Gastrocnemius medialis (tissue), 4 donors: ENCODE results near the gene TRAPPC2L. TPM values are rescaled to one million over a fixed set of nuclear protein-coding genes. Genes with fewer than 3 reads are reported as not detected.

Experiments
- ATAC-seq, 2 donors: fragments of 150-250 bp; one replicate each; pipeline ENCODE4 v1.9.1; 2016
- DNase-seq, 2 donors: peaks; one replicate each; pipeline ENCODE4 v3.0.0-alpha.2; 2019
- H3K27ac ChIP-seq, 4 donors: fragments of 200-600 bp; sonication (generic); 1 replicate in 1 of 4; 2 replicates in 3 of 4; pipeline ENCODE4 v1.5.1; 2016 to 2018; ENCODE audit warnings: mild to moderate bottlenecking in 2 of 4, moderate library complexity in 1 of 4
- H3K27me3 ChIP-seq, 3 donors: fragments of 200-600 bp; sonication (generic) in 2 of 3; 1 replicate in 1 of 3; 2 replicates in 2 of 3; pipeline versions ENCODE4 v1.5.1 to v1.6.0; 2016 to 2019; ENCODE audit warnings: mild to moderate bottlenecking in 1 of 3, moderate library complexity in 1 of 3
- H3K36me3 ChIP-seq, 2 donors: fragments of 200-600 bp; sonication (generic) in 1 of 2; one replicate each; pipeline ENCODE4 v1.5.1; 2017 to 2018
- H3K4me1 ChIP-seq, 2 donors: fragments of 200-600 bp; sonication (generic) in 1 of 2; one replicate each; pipeline ENCODE4 v1.5.1; 2016 to 2017; ENCODE audit warnings: mild to moderate bottlenecking in 2 of 2
- H3K4me3 ChIP-seq, 4 donors: fragments of 200-600 bp; sonication (generic) in 3 of 4; 1 replicate in 1 of 4; 2 replicates in 3 of 4; pipeline ENCODE4 v1.5.1; 2016 to 2019; ENCODE audit warnings: mild to moderate bottlenecking in 2 of 4
- H3K9me3 ChIP-seq, 3 donors: fragments of 200-600 bp; sonication (generic) in 2 of 3; 1 replicate in 1 of 3; 2 replicates in 2 of 3; pipeline ENCODE4 v1.5.1; 2016 to 2019
- POLR2A ChIP-seq, 2 donors: fragments of 450-650 bp; IDR thresholded peaks; one replicate each; pipeline ENCODE4 v1.6.1; 2017; ENCODE audit warnings: antibody characterized with exemption in 2 of 2, mild to moderate bottlenecking in 2 of 2, moderate library complexity in 2 of 2
- in situ Hi-C, 4 donors: fragments of 200-750 bp; cut with MboI; loops; one replicate each; pipeline versions ENCODE4 v1.15.0 to v1.8.0; 2017; ENCODE audit warnings: low sequenced_read_pairs in 4 of 4
- intact Hi-C: fragments of 100-400 bp; cut with DNase I; formaldehyde crosslinking; loops from one replicate; pipeline ENCODE4 v1.15.1; 2023; ENCODE audit warnings: low total_unique reads
- total RNA-seq, 4 donors: library from RNA; depleted of rRNA; stranded (reverse); fragments of >200 nt; gene quantifications; one replicate each; pipeline versions ENCODE4 v1.1.0 to v1.2.3, GENCODE V29; 2016
- TF ChIP-seq, protein P1 (sequence below), 5 experiments: fragments of 450-650 bp in 3 of 5; fragments of 200-600 bp in 2 of 5; sonication (generic) in 2 of 5; IDR thresholded peaks in 4 of 5; conservative IDR thresholded peaks in 1 of 5; 1 replicate in 4 of 5; 2 replicates in 1 of 5; pipeline ENCODE4 v1.5.1; 2016 to 2019; ENCODE audit warnings: antibody characterized with exemption in 5 of 5, mild to moderate bottlenecking in 3 of 5, moderate library complexity in 3 of 5

The TRAPPC2L gene
- total RNA-seq, 4 donors from 2014 or later, result 17.8 to 27.9 (median 20.5) TPM

DNA sequence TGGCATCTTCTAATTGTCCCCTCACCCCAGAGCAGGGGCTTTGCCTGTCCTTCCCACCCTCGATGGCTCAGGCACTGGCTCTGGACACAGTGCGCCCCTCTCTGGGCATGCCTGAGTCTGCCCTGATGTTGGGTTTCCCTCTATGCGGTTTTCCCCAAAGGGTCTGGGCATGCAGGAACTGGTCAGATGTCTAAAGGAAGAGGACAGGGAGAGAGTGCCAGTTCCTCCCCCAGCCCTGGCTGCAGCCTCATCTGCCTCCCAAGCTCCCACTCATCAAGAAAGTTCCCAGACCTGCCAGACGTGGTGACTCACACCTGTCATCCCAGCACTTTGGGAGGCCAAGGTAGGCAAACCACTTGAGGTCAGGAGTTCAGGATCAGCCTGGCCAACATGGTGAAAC is 50.8 kb downstream of the TRAPPC2L start:
- no peak for ATAC-seq
- intact Hi-C loops (loop anchor here (10.0 kb wide), 1 partner anchor 53 kb away; the partner anchor contains the start of genes GALNS and TRAPPC2L), in situ Hi-C loops (no loop called here)
- Histone ChIP-seq H3K4me1 (peaks cover 11 to 27% of the 10 kb centered on the region in 2 donors), H3K9me3 (no peaks in the 10 kb centered on the region), H3K36me3 (no peaks in the 10 kb centered on the region), H3K27me3 (no peaks in the 10 kb centered on the region), H3K27ac (peak overlapping the region in 3 of 4 donors; percentile 8 to 58 (median 38)), H3K4me3 (no peak overlapping the region)
- TF ChIP-seq, protein P1, sequence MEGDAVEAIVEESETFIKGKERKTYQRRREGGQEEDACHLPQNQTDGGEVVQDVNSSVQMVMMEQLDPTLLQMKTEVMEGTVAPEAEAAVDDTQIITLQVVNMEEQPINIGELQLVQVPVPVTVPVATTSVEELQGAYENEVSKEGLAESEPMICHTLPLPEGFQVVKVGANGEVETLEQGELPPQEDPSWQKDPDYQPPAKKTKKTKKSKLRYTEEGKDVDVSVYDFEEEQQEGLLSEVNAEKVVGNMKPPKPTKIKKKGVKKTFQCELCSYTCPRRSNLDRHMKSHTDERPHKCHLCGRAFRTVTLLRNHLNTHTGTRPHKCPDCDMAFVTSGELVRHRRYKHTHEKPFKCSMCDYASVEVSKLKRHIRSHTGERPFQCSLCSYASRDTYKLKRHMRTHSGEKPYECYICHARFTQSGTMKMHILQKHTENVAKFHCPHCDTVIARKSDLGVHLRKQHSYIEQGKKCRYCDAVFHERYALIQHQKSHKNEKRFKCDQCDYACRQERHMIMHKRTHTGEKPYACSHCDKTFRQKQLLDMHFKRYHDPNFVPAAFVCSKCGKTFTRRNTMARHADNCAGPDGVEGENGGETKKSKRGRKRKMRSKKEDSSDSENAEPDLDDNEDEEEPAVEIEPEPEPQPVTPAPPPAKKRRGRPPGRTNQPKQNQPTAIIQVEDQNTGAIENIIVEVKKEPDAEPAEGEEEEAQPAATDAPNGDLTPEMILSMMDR (IDR thresholded peaks at IDR 0.05 in 4 of 5, conservative IDR thresholded peaks at IDR 0.05 in 1 of 5), result no peak
- no peak for TF ChIP-seq POLR2A (IDR thresholded peaks at IDR 0.05)
- no peak for DNase-seq

DNA sequence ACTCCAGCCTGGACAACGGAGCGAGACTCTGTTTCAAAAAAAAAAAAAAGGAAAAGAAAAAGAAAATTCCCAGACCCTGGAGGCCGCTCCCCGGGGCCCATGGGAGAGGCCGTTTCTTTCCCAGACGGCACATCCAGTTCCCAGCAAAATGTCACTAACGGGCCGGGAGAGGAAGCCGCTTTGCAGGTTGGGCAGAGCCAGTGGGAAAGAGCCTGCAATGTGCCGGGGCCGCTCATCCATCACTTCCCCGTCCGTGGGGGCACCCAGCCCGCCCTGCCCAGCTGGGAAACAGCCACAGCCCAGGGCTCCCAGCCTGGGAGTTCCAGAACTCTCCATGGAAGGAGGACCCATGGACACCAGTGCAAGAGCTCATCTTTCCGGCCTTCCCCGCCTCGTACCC is 51.4 kb downstream of the TRAPPC2L start:
- intact Hi-C loops (loop anchor here (10.0 kb wide), 1 partner anchor 54 kb away; the partner anchor contains the start of genes GALNS and TRAPPC2L), in situ Hi-C loops (no loop called here)
- TF ChIP-seq, protein P1 (IDR thresholded peaks at IDR 0.05 in 4 of 5, conservative IDR thresholded peaks at IDR 0.05 in 1 of 5), result no peak
- TF ChIP-seq POLR2A (IDR thresholded peaks at IDR 0.05), result no peak
- ATAC-seq (no peak), DNase-seq (no peak)
- H3K4me1 ChIP-seq, result peaks cover 6 to 22% of the 10 kb centered on the region in 2 donors
- H3K9me3 ChIP-seq, result no peaks in the 10 kb centered on the region
- no peaks in the 10 kb centered on the region for H3K36me3 ChIP-seq
- no peaks in the 10 kb centered on the region for H3K27me3 ChIP-seq
- H3K27ac ChIP-seq, result peak overlapping the region; percentile 0 to 64 (median 54)
- no peak overlapping the region for H3K4me3 ChIP-seq

DNA sequence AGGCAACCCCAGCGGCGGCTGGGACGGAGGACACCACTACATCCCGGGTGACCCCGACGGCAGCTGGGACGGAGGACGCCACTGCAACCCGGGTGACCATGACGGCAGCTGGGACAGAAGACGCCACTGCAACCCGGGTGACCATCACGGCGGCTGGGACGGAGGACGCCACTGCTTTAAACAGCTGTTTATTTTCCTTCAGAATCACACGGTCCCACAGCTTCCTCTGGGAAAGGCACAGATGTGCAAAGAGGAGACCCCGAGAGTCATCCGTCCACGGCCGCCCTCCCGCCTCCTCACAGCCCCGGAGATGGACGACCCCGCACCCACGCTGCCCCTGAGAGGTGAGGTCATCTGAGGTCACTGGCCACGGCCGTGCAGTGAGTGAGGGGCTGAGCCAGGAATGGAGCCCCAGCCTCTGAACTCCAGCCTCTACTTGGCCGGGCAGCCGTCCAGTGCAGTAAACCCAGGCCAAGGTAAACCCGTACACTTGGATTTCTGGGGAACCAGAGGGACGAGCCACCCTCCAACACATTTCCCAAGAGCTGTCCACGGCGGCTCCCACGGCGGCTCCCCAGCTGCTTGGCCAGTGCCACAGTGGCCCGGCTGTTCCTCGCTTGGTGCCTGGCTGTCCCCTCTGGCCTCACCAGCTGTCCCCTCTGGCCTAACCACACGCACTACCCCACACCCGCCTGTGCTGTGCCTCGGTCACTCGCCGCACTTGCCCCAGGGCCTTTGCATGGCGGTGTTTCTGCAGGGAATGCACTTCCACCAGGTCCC is 52.7 kb downstream of the TRAPPC2L start:
- H3K4me1 ChIP-seq, result peaks cover 9 to 10% of the 10 kb centered on the region in 2 donors
- intact Hi-C loops, result loop anchor here (10.0 kb wide), 1 partner anchor 55 kb away; the partner anchor contains the start of genes GALNS and TRAPPC2L
- TF ChIP-seq POLR2A (IDR thresholded peaks at IDR 0.05), result no peak
- TF ChIP-seq, protein P1 (IDR thresholded peaks at IDR 0.05 in 4 of 5, conservative IDR thresholded peaks at IDR 0.05 in 1 of 5), result no peak
- H3K27me3 ChIP-seq, result no peaks in the 10 kb centered on the region
- H3K36me3 ChIP-seq, result no peaks in the 10 kb centered on the region
- DNase-seq (no peak), ATAC-seq (peak; percentile 34 to 36)
- in situ Hi-C loops, result no loop called here
- H3K4me3 ChIP-seq, result no peak overlapping the region
- peak overlapping the region in 3 of 4 donors; percentile 50 to 52 (median 51) for H3K27ac ChIP-seq
- H3K9me3 ChIP-seq, result no peaks in the 10 kb centered on the region

DNA sequence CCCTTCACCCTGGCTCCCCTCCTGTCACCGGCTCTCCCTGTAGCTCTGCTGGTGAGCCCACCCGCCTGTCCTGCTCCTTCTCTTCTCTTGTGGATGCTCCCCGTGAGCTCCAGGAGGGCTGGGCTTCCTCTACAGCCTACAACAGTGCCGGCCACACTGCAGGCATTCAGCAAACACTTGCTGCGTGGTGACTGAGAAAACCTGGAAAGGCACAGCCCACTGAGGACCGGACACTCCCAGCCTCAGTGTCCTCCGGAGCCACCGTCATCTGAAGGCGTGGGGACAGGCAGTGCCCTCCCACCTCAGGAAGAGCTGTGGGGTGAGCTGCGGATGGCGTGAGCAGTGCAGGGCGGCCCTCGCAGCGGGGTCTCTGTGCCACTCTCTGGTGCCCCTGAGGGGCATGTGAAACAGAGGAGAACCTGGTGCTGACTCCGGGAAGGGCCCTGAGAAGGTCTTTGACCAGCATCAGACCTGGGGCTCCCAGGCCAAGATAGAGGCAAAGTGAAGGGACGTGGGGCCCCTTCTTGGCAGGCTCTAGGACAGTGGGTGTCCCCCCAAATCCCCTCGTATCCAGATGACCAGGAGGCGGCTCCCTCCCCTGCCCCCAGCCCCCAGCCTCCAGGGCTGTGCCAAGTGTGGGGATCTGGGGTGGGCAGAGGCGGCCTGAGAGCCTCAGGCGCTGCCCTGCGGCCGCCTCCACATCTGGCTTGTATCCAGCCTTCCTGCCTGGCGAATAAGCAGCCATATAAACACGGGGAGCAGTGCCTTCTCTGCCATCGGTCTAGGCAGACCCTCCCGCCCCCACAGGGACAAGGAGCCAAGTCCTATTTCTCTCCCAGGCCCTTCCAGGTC is 53.6 kb downstream of the TRAPPC2L start:
- intact Hi-C loops, result no loop called here
- H3K27ac ChIP-seq, result peak overlapping the region in 3 of 4 donors; percentile 42 to 52 (median 50)
- ATAC-seq (no peak), DNase-seq (no peak)
- no peaks in the 10 kb centered on the region for H3K9me3 ChIP-seq
- H3K4me1 ChIP-seq, result peaks cover 10 to 14% of the 10 kb centered on the region in 2 donors
- no peaks in the 10 kb centered on the region for H3K36me3 ChIP-seq
- H3K4me3 ChIP-seq, result no peak overlapping the region
- H3K27me3 ChIP-seq, result no peaks in the 10 kb centered on the region
- in situ Hi-C loops, result no loop called here
- TF ChIP-seq, protein P1 (IDR thresholded peaks at IDR 0.05 in 4 of 5, conservative IDR thresholded peaks at IDR 0.05 in 1 of 5), result no peak
- TF ChIP-seq POLR2A (IDR thresholded peaks at IDR 0.05), result no peak
